ENCODE results near the gene CPN2.

GRCh38 chr3:194360568-194360967 lies 9.4 kb upstream of the CPN2 start:
- TF ChIP-seq POLR2A (IDR thresholded peaks at IDR 0.05; ENCODE audit: low read length) (no peak), CTCF (IDR thresholded peaks at IDR 0.05) (no peak), MAFK (IDR thresholded peaks at IDR 0.05; ENCODE audit: partially characterized antibody) (no peak), KDM5A (IDR thresholded peaks at IDR 0.05) (no peak), ELK1 (IDR thresholded peaks at IDR 0.05; ENCODE audit: low read depth, low read length) (no peak), KDM1A (IDR thresholded peaks at IDR 0.05; ENCODE audit: low read depth) (no peak), PHF8 (IDR thresholded peaks at IDR 0.05; ENCODE audit: borderline replicate concordance, low read depth) (no peak), HDAC2 (IDR thresholded peaks at IDR 0.05) (no peak), USF2 (IDR thresholded peaks at IDR 0.05) (no peak), RAD21 (conservative IDR thresholded peaks at IDR 0.05 in 1 of 2, IDR thresholded peaks at IDR 0.05 in 1 of 2) (no peak), CBX2 (IDR thresholded peaks at IDR 0.05; ENCODE audit: borderline replicate concordance, low read depth) (no peak), MYC (IDR thresholded peaks at IDR 0.05; ENCODE audit: borderline replicate concordance, low read length) (no peak)
